ENCODE measurements around the gene PLXNA2. TPM values are rescaled to one million over a fixed set of nuclear protein-coding genes. Genes with fewer than 3 reads are reported as not detected.

Gene PLXNA2
- total and polyA plus RNA-seq, 2 of the 4 experiments (the other 2 are of a cell fraction), result 0.72 to 1.1 TPM

DNA sequence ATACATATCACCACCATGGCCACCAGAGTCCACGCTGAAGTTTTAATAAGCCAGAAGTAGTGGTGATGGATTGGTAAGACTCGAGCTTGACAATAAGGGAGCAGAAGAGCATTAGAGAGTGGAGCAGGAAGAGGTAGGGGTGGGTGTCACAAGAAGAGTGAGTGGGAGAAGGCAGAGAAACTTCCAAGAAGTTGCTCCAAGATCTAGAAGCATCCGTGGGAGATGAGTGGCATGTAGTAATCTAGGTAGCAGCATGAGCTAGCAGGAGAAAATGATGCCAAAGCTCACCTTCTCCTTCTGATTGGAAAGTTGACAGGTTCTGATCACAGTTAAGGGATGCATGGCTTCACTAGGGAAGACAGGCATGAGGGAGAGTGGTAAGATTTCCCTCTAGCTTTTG lies 49.2 kb downstream of the PLXNA2 start:
- H2AFZ ChIP-seq (replicated peaks; ENCODE audit: low read length, poor library complexity), result no peak overlapping the region
- no peak overlapping the region for H3K4me3 ChIP-seq (ENCODE audit: insufficient read depth, low read depth, low read length)
- no peak overlapping the region for H2BK120ac ChIP-seq (ENCODE audit: low read depth, low read length)
- H3K14ac ChIP-seq (replicated peaks; ENCODE audit: low read depth, low read length), result no peak overlapping the region
- H2BK20ac ChIP-seq (ENCODE audit: low read depth, low read length), result no peak overlapping the region
- H3K79me1 ChIP-seq (ENCODE audit: low read depth in 1 of 2, low read length in 2 of 2), result peaks cover 0 to 3% of the 10 kb centered on the region in 2 experiments; a peak in 2 of 4 replicates
- H3K56ac ChIP-seq (ENCODE audit: extremely low read depth, insufficient read depth, low read length), result no peak overlapping the region
- no peak overlapping the region for H4K8ac ChIP-seq (ENCODE audit: low read depth in 2 of 2, low read length in 2 of 2)
- H3K9ac ChIP-seq (ENCODE audit: low read depth, low read length), result no peak overlapping the region
- BruUV-seq (replicated peaks), result no TSS peak
- H3K27me3 ChIP-seq (ENCODE audit: control insufficient read depth, insufficient read depth, low read length), result no peaks in the 10 kb centered on the region
- intact Hi-C loops (cut with micrococcal nuclease), result no loop called here
- H3K27ac ChIP-seq (ENCODE audit: insufficient read depth, low read length), result no peak overlapping the region
- H3K9me3 ChIP-seq (ENCODE audit: control insufficient read depth, insufficient read depth, low read length), result no peaks in the 10 kb centered on the region
- H3K4ac ChIP-seq (ENCODE audit: low read depth, low read length), result no peak overlapping the region
- dilution Hi-C loops (cut with HindIII; ENCODE audit: low sequenced_read_pairs, unreplicated experiment), result no loop called here
- H3K4me1 ChIP-seq (ENCODE audit: control insufficient read depth, insufficient read depth, low read length), result peaks cover 2% of the 10 kb centered on the region
- no peak overlapping the region for H2BK5ac ChIP-seq (ENCODE audit: low read depth, low read length, poor library complexity, severe bottlenecking)
- no peak overlapping the region for H3K4me2 ChIP-seq (ENCODE audit: low read depth, low read length)
- no peak overlapping the region for H4K91ac ChIP-seq (ENCODE audit: insufficient read depth, low read depth, low read length)
- POLR2A ChIA-PET (ENCODE audit: unreplicated experiment), result no interaction called here
- no peak overlapping the region for H2AK5ac ChIP-seq (ENCODE audit: low read depth, low read length)
- H2BK15ac ChIP-seq (ENCODE audit: low read depth, low read length), result no peak overlapping the region
- in situ Hi-C loops (cut with MboI; ENCODE audit: low sequenced_read_pairs), result no loop called here
- no peak overlapping the region for H3K18ac ChIP-seq (ENCODE audit: low read depth, low read length)
- no peak overlapping the region for H2AK9ac ChIP-seq (replicated peaks; ENCODE audit: low read depth, low read length, poor library complexity)
- no peaks in the 10 kb centered on the region for H4K20me1 ChIP-seq (ENCODE audit: insufficient read depth, low read length)
- no peak for DNase-seq
- H3K23ac ChIP-seq (ENCODE audit: low read depth, low read length), result no peak overlapping the region
- WGBS, 2 experiments (ENCODE audit: extremely low coverage in 2 of 2, insufficient read length in 1 of 2), result 59% methylated on average over 2 of the region's 3 CpGs; no CpG with 5 or more reads in 1 of the 2 experiments
- CTCF ChIA-PET, result no interaction called here
- no peaks in the 10 kb centered on the region for H3K36me3 ChIP-seq (ENCODE audit: control insufficient read depth, insufficient read depth, low read length)
- H4K5ac ChIP-seq (ENCODE audit: low read depth, low read length), result no peak overlapping the region
- no peak for ATAC-seq (ENCODE audit: low read depth)
- 0 out of 2 replicates have a peak, but pooled peaks cover 8% of the 10 kb centered on the region for H3K9me1 ChIP-seq (ENCODE audit: insufficient read depth, low read length)
- TF ChIP-seq RFX5 (IDR thresholded peaks at IDR 0.05; ENCODE audit: low read depth, low read length) (no peak), FOS (IDR thresholded peaks at IDR 0.05; ENCODE audit: low read depth, low read length) (no peak), BHLHE40 (IDR thresholded peaks at IDR 0.05; ENCODE audit: low read depth, low read length) (no peak), POLR2A (IDR thresholded peaks at IDR 0.05; ENCODE audit: low read depth, low read length) (no peak), CHD1 (IDR thresholded peaks at IDR 0.05; ENCODE audit: low read depth, low read length) (no peak), SMC3 (IDR thresholded peaks at IDR 0.05; ENCODE audit: low read depth, low read length) (no peak), MAFK (IDR thresholded peaks at IDR 0.05; ENCODE audit: low read depth, low read length) (no peak), MAZ (IDR thresholded peaks at IDR 0.05; ENCODE audit: borderline replicate concordance, low read depth, low read length) (no peak), MXI1 (IDR thresholded peaks at IDR 0.05; ENCODE audit: borderline replicate concordance, low read depth, low read length) (no peak), NFE2L2 (IDR thresholded peaks at IDR 0.05; ENCODE audit: low read depth, low read length) (no peak), RAD21 (IDR thresholded peaks at IDR 0.05; ENCODE audit: low read length) (no peak), CEBPB (IDR thresholded peaks at IDR 0.05; ENCODE audit: low read depth, low read length) (no peak), RCOR1 (IDR thresholded peaks at IDR 0.05; ENCODE audit: insufficient replicate concordance, low read length) (no peak)
- TF ChIP-seq, protein P1, sequence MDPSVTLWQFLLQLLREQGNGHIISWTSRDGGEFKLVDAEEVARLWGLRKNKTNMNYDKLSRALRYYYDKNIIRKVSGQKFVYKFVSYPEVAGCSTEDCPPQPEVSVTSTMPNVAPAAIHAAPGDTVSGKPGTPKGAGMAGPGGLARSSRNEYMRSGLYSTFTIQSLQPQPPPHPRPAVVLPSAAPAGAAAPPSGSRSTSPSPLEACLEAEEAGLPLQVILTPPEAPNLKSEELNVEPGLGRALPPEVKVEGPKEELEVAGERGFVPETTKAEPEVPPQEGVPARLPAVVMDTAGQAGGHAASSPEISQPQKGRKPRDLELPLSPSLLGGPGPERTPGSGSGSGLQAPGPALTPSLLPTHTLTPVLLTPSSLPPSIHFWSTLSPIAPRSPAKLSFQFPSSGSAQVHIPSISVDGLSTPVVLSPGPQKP (IDR thresholded peaks at IDR 0.05; ENCODE audit: borderline replicate concordance, low read depth, low read length), result no peak
- TF ChIP-seq, protein P2, sequence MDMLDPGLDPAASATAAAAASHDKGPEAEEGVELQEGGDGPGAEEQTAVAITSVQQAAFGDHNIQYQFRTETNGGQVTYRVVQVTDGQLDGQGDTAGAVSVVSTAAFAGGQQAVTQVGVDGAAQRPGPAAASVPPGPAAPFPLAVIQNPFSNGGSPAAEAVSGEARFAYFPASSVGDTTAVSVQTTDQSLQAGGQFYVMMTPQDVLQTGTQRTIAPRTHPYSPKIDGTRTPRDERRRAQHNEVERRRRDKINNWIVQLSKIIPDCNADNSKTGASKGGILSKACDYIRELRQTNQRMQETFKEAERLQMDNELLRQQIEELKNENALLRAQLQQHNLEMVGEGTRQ (IDR thresholded peaks at IDR 0.05; ENCODE audit: low read depth, low read length), result no peak
- TF ChIP-seq, protein P3, sequence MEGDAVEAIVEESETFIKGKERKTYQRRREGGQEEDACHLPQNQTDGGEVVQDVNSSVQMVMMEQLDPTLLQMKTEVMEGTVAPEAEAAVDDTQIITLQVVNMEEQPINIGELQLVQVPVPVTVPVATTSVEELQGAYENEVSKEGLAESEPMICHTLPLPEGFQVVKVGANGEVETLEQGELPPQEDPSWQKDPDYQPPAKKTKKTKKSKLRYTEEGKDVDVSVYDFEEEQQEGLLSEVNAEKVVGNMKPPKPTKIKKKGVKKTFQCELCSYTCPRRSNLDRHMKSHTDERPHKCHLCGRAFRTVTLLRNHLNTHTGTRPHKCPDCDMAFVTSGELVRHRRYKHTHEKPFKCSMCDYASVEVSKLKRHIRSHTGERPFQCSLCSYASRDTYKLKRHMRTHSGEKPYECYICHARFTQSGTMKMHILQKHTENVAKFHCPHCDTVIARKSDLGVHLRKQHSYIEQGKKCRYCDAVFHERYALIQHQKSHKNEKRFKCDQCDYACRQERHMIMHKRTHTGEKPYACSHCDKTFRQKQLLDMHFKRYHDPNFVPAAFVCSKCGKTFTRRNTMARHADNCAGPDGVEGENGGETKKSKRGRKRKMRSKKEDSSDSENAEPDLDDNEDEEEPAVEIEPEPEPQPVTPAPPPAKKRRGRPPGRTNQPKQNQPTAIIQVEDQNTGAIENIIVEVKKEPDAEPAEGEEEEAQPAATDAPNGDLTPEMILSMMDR (conservative IDR thresholded peaks at IDR 0.05; ENCODE audit: low read depth, low read length), result no peak
